Middle frontal gyrus (tissue), 1 donor: ENCODE results near the gene EXOSC10.
"Not testable (repeated sequence)": the region's sequence is repeated elsewhere in the genome, so short reads cannot be mapped to it uniquely, and the experiment has no call there.

ENCODE experiments used
- DNase-seq: peaks from one replicate; pipeline ENCODE4 v3.0.0-alpha.2; 2015; ENCODE audit warnings: low spot score; ENCODE audit errors: extremely low spot score

The EXOSC10 gene

GRCh38 chr1:11044086-11044848, 55.4 kb downstream of the EXOSC10 start:
- DNase-seq, result no peak

GRCh38 chr1:11042995-11043874, 56.4 kb downstream of the EXOSC10 start:
- DNase-seq, result no peak

GRCh38 chr1:11042065-11042464, 57.6 kb downstream of the EXOSC10 start:
- no peak for DNase-seq

GRCh38 chr1:11041048-11041447, 58.6 kb downstream of the EXOSC10 start:
- no peak for DNase-seq

- not testable (repeated sequence) for DNase-seq
Measured at GRCh38 chr1:11040105-11040429, 59.6 kb downstream of the EXOSC10 start.

- DNase-seq, result no peak
Measured at GRCh38 chr1:11039351-11040104, 60.1 kb downstream of the EXOSC10 start.

- DNase-seq, result peak; percentile 83
Measured at GRCh38 chr1:11037740-11038182, 61.9 kb downstream of the EXOSC10 start.

GRCh38 chr1:11037019-11037739, 62.5 kb downstream of the EXOSC10 start:
- DNase-seq, result not testable (repeated sequence)

GRCh38 chr1:11031624-11032262, 67.9 kb downstream of the EXOSC10 start:
- no peak for DNase-seq

GRCh38 chr1:11030865-11031264, 68.8 kb downstream of the EXOSC10 start:
- no peak for DNase-seq

- no peak for DNase-seq
Measured at GRCh38 chr1:11028018-11028417, 71.7 kb downstream of the EXOSC10 start.

GRCh38 chr1:11027316-11027715, 72.4 kb downstream of the EXOSC10 start:
- no peak for DNase-seq

GRCh38 chr1:11026903-11027302, 72.8 kb downstream of the EXOSC10 start:
- no peak for DNase-seq

GRCh38 chr1:11026052-11026451, 73.6 kb downstream of the EXOSC10 start:
- no peak for DNase-seq

GRCh38 chr1:11025618-11026017, 74.1 kb downstream of the EXOSC10 start:
- no peak for DNase-seq

- no peak for DNase-seq
Measured at GRCh38 chr1:11024874-11025203, 74.8 kb downstream of the EXOSC10 start.

- no peak for DNase-seq
Measured at GRCh38 chr1:11024154-11024873, 75.4 kb downstream of the EXOSC10 start.

GRCh38 chr1:11023201-11023600, 76.5 kb downstream of the EXOSC10 start:
- DNase-seq, result no peak

GRCh38 chr1:11019971-11020370, 79.7 kb downstream of the EXOSC10 start:
- no peak for DNase-seq

GRCh38 chr1:11019358-11019757, 80.3 kb downstream of the EXOSC10 start:
- DNase-seq, result not testable (repeated sequence)
